A549 (cell line): ENCODE measurements around the gene MCM6. TPM values are rescaled to one million over a fixed set of nuclear protein-coding genes. Genes with fewer than 3 reads are reported as not detected.

Experiments used
- ATAC-seq, 2 experiments: fragments of 200-7000 bp in 1 of 2; fragments of >200 bp in 1 of 2; cut with Nextera tagmentation in 1 of 2; cut with Tn5 transposase in 1 of 2; 3 replicates each; pipeline versions ENCODE4 v1.8.0 to v1.9.1; 2018 to 2020; ENCODE audit warnings: mild to moderate bottlenecking in 1 of 2, moderate library complexity in 1 of 2
- CTCF ChIA-PET: fragments of 300-600 bp; sonication (Branson Sonifier 250); formaldehyde crosslinking; extraction: SDS; loops from one replicate; lab custom pipeline; 2021; ENCODE audit warnings: antibody characterized with exemption, inconsistent platforms; lab: Yijun Ruan, JAX
- POLR2A ChIA-PET: fragments of 350-600 bp; formaldehyde crosslinking; extraction: SDS; loops from one replicate; lab custom pipeline; 2021; ENCODE audit warnings: antibody characterized with exemption, inconsistent platforms; lab: Yijun Ruan, JAX
- DNase-seq, 2 experiments: peaks; one replicate each; pipeline versions ENCODE4 v3.0.0 to v3.0.0-alpha.2; 2011 to 2016; ENCODE audit warnings: low read depth in 1 of 2, low spot score in 1 of 2
- FAIRE-seq: peaks from 2 replicates; lab custom pipeline; 2011; peaks lifted over from hg19 to GRCh38; lab: Jason Lieb, UNC
- H3K27ac ChIP-seq, 2 experiments: fragments of >200 bp; sonication (Bioruptor Twin); formaldehyde crosslinking; 3 replicates each; pipeline ENCODE4 v1.5.1; 2016 to 2017
- H3K4me1 ChIP-seq: fragments of >200 bp; sonication (Bioruptor Twin); formaldehyde crosslinking; 3 replicates; pipeline ENCODE4 v1.6.1; 2016
- H3K4me2 ChIP-seq: fragments of >200 bp; sonication (Bioruptor Twin); formaldehyde crosslinking; 3 replicates; pipeline ENCODE4 v1.6.1; 2016
- H3K4me3 ChIP-seq: fragments of >200 bp; sonication (Bioruptor Twin); formaldehyde crosslinking; 3 replicates; pipeline ENCODE4 v1.5.1; 2016
- H3K9me3 ChIP-seq: fragments of >200 bp; sonication (Bioruptor Twin); formaldehyde crosslinking; 3 replicates; pipeline ENCODE4 v1.6.1; 2016
- BHLHE40 ChIP-seq: IDR thresholded peaks from 2 replicates; pipeline ENCODE4 v1.6.1; 2012; ENCODE audit warnings: low read depth, low read length, inconsistent platforms
- CBX2 ChIP-seq: fragments of 200-600 bp; sonication (generic); IDR thresholded peaks from 2 replicates; pipeline ENCODE4 v1.6.1; 2016; ENCODE audit warnings: low read depth, mild to moderate bottlenecking, borderline replicate concordance
- CBX8 ChIP-seq: fragments of 200-600 bp; sonication (generic); IDR thresholded peaks from 2 replicates; pipeline ENCODE4 v1.6.1; 2016
- EHF ChIP-seq: fragments of 250-450 bp; sonication (Bioruptor Pico); IDR thresholded peaks from 2 replicates; pipeline ENCODE4 v1.5.0; 2020; ENCODE audit warnings: mild to moderate bottlenecking
- ESRRA ChIP-seq: fragments of 150-350 bp; IDR thresholded peaks from 2 replicates; pipeline ENCODE4 v1.6.1; 2014; ENCODE audit warnings: mild to moderate bottlenecking, low read length, borderline replicate concordance
- HOXB5 ChIP-seq: fragments of 250-450 bp; sonication (Bioruptor Pico); IDR thresholded peaks from 2 replicates; pipeline ENCODE4 v1.5.0; 2020; ENCODE audit warnings: mild to moderate bottlenecking, moderate library complexity
- KDM1A ChIP-seq: fragments of 200-600 bp; sonication (generic); IDR thresholded peaks from 2 replicates; pipeline ENCODE4 v1.6.1; 2016; ENCODE audit warnings: low read depth, mild to moderate bottlenecking
- MAFK ChIP-seq: fragments of 450-650 bp; IDR thresholded peaks from 2 replicates; pipeline ENCODE4 v1.6.1; 2014; ENCODE audit not compliant: partially characterized antibody
- NFE2L2 ChIP-seq: fragments of 150-350 bp; conservative IDR thresholded peaks from 2 replicates; pipeline ENCODE4 v1.6.1; 2014; ENCODE audit warnings: low read length
- NPAS2 ChIP-seq: fragments of 250-450 bp; sonication (Bioruptor Pico); IDR thresholded peaks from 2 replicates; pipeline ENCODE4 v1.8.0; 2022; ENCODE audit warnings: mild to moderate bottlenecking, moderate library complexity, borderline replicate concordance
- NR3C1 ChIP-seq: fragments of >200 bp; sonication (Bioruptor Twin); formaldehyde crosslinking; IDR thresholded peaks from 3 replicates; pipeline ENCODE4 v1.6.1; 2017
- POLR2A ChIP-seq: IDR thresholded peaks from 2 replicates; pipeline ENCODE4 v1.6.1; 2012; ENCODE audit warnings: mild to moderate bottlenecking, low read length
- RAD21 ChIP-seq, 2 experiments: fragments of >200 bp in 1 of 2; sonication (Bioruptor Twin) in 1 of 2; formaldehyde crosslinking in 1 of 2; IDR thresholded peaks in 1 of 2; conservative IDR thresholded peaks in 1 of 2; 2 replicates in 1 of 2; 3 replicates in 1 of 2; pipeline ENCODE4 v1.6.1; 2012 to 2018; ENCODE audit warnings: inconsistent platforms in 1 of 2
- RFX5 ChIP-seq: fragments of 450-650 bp; IDR thresholded peaks from 2 replicates; pipeline ENCODE4 v1.7.1; 2014; ENCODE audit warnings: antibody characterized with exemption, mild to moderate bottlenecking, moderate library complexity
- TP53 ChIP-seq: fragments of 250-450 bp; sonication (Bioruptor Pico); IDR thresholded peaks from 2 replicates; pipeline ENCODE4 v1.5.0; 2021; ENCODE audit warnings: mild to moderate bottlenecking, moderate library complexity
- ZNF302 ChIP-seq: fragments of 250-450 bp; sonication (Bioruptor Pico); IDR thresholded peaks from 2 replicates; pipeline ENCODE4 v1.9.0; 2021; ENCODE audit warnings: inconsistent platforms, mild to moderate bottlenecking, moderate library complexity
- WGBS: methylation state at CpG from one replicate; pipeline ENCODE4 v1.1.6; 2017; ENCODE audit errors: missing lambda C conversion rate; 5-methylcytosine and 5-hydroxymethylcytosine counted together
- polyA plus RNA-seq, 4 experiments: library from polyadenylated mRNA; depleted of rRNA in 3 of 4; stranded (reverse); fragments of >200 nt; fragmentation: RNase III in 1 of 4; extraction: RNeasy Plus Mini Kit Qiagen cat#74134 plus additional on column Dnase treatment in 1 of 4; gene quantifications; 2 replicates in 3 of 4; 3 replicates in 1 of 4; pipeline ENCODE4 v1.2.3, GENCODE V29; 2011 to 2017
- TF ChIP-seq, protein P1 (sequence below): fragments of >200 bp; sonication (Bioruptor Twin); formaldehyde crosslinking; IDR thresholded peaks from 3 replicates; pipeline ENCODE4 v1.6.1; 2016
- TF ChIP-seq, protein P2 (sequence below): IDR thresholded peaks from 2 replicates; pipeline ENCODE4 v1.6.1; 2012
- TF ChIP-seq, protein P3 (sequence below): fragments of >200 bp; sonication (Bioruptor Twin); formaldehyde crosslinking; IDR thresholded peaks from 2 replicates; pipeline ENCODE4 v1.6.1; 2016

MCM6 gene
- polyA plus RNA-seq, 2 of the 4 experiments (the other 2 are of a cell fraction), result 59.6 to 61.4 TPM

DNA sequence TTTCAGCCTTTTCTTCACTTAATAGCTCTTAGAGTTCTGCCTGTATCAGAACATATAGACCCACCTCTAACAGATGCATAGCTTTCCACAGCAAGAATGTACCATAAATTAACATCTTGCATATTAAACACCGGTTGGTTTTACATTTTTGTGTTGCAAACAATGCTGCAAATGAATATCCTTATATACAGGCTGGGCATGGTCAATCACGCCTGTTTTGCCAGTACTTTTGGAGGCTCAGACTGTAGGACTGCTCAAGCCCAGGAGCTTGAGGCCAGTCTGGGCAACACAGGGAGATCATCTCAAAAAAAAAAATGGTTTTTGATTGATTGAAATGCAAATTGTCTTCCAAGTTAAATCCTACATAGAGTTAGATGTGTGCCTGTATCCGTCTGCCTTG, 37.7 kb downstream of the MCM6 start:
- TF ChIP-seq RAD21 (conservative IDR thresholded peaks at IDR 0.05 in 1 of 2, IDR thresholded peaks at IDR 0.05 in 1 of 2) (no peak), NPAS2 (CRISPR knock-in tag) (no peak)
- TF ChIP-seq, protein P1, sequence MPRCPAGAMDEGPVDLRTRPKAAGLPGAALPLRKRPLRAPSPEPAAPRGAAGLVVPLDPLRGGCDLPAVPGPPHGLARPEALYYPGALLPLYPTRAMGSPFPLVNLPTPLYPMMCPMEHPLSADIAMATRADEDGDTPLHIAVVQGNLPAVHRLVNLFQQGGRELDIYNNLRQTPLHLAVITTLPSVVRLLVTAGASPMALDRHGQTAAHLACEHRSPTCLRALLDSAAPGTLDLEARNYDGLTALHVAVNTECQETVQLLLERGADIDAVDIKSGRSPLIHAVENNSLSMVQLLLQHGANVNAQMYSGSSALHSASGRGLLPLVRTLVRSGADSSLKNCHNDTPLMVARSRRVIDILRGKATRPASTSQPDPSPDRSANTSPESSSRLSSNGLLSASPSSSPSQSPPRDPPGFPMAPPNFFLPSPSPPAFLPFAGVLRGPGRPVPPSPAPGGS, result no peak
- peak in 1 of 2 experiments; percentile 38; a peak in 1 of 6 replicates for ATAC-seq
- Histone ChIP-seq H3K4me3 (no peak overlapping the region), H3K4me1 (no peaks in the 10 kb centered on the region), H3K27ac (no peak overlapping the region), H3K4me2 (no peak overlapping the region), H3K9me3 (no peaks in the 10 kb centered on the region)
- POLR2A ChIA-PET, result no interaction called here
- DNase-seq, result no peak
- CTCF ChIA-PET, result no interaction called here
- no peak for FAIRE-seq
- WGBS, result 93% methylated on average over 3 of the region's 3 CpGs

DNA sequence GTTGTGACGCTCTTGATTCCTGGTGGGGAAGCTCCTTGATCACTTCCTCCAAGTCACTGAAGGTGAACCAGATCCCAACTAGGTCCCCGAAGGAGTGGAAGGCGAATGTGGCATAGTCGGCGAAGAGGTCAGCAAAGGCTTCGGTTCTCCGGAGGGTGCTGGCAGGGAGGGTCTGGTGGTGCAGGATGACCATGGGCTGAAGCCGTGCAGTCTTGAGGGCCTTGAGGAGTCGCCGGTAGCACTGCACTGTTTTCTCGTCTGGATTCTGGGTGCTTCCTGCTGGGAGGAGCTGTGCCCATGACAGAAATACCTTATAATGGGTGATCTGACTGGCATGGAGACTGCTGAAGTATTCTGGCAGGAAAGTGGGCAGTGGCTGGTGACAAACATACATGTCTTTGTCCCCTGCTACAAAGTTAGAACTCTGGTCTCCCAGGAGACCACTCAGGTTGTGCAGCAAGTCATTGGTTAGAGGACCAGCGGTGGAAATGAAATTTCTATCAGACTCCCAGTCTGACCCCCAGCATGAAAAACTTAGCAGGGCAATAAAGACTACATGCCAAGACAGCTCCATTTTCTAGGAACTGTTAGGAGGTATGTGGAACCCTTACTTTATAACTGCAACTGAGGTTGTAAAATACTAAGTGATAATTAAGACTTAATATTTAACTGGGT, 39.5 kb downstream of the MCM6 start, which contains the start of gene LCT:
LCT (minus strand) TSS at position 589 of the 675 bp plus-strand sequence; CDS start at position 574, 15 bp downstream.
- ChIA-PET POLR2A (no interaction called here), CTCF (interaction anchor here (0.6 kb wide), 1 partner anchor 1391 kb away, joined by 3 read pairs; no protein-coding TSS in a partner anchor)
- no peak for DNase-seq
- no peak within 1 kb of the TSS for H3K4me2 ChIP-seq
- H3K4me1 ChIP-seq, result no peaks in the 10 kb centered on the region
- no peak within 1 kb of the TSS for H3K4me3 ChIP-seq
- no peak for FAIRE-seq
- peak in 1 of 2 experiments; percentile 59; a peak in 3 of 6 replicates for ATAC-seq
- H3K27ac ChIP-seq, result no peak within 1 kb of the TSS
- no peaks in the 10 kb centered on the region for H3K9me3 ChIP-seq
- TF ChIP-seq RFX5 (no peak), ZNF302 (no peak), NPAS2 (CRISPR knock-in tag) (no peak)
- WGBS, result 91% methylated on average over 12 of the region's 12 CpGs

DNA sequence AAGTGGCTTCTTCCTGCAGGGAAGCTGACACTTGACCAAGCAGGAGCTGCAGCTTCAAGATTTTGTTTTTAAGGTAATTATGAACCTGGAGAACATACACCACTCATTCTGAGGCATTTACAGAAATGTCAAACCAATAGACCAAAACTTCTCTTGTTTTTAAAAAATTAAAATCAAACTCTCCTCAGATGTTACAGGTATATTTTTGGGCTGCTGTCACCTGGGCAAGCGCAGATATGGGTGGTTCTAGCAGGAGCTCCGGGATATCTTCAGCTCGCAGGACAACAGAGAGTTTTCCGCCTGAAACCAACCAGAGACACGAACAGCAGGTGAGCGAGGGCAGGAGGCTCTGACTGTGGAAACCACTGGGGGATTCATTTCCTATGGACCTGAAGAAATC, 43.4 kb downstream of the MCM6 start:
- TF ChIP-seq NFE2L2 (no peak), CBX2 (no peak), EHF (CRISPR knock-in tag) (no peak), ZNF302 (no peak), TP53 (CRISPR knock-in tag) (no peak), KDM1A (no peak), BHLHE40 (no peak), POLR2A (no peak), NR3C1 (no peak), RFX5 (no peak), NPAS2 (CRISPR knock-in tag) (no peak), HOXB5 (CRISPR knock-in tag) (no peak), CBX8 (no peak), MAFK (no peak)
- TF ChIP-seq, protein P2, sequence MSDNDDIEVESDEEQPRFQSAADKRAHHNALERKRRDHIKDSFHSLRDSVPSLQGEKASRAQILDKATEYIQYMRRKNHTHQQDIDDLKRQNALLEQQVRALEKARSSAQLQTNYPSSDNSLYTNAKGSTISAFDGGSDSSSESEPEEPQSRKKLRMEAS, result no peak
- POLR2A ChIA-PET, result no interaction called here
- H3K27ac ChIP-seq, result no peak overlapping the region
- H3K4me3 ChIP-seq, result no peak overlapping the region
- DNase-seq (no peak), FAIRE-seq (no peak), ATAC-seq (no peak)
- no peak overlapping the region for H3K4me2 ChIP-seq
- H3K4me1 ChIP-seq, result no peaks in the 10 kb centered on the region
- H3K9me3 ChIP-seq, result no peaks in the 10 kb centered on the region
- CTCF ChIA-PET, result interaction anchor here (0.6 to 1.0 kb wide), 3 partner anchors 12 to 50 kb away, joined by 4 to 7 read pairs (median 4); no protein-coding TSS in a partner anchor
- WGBS, result 88% methylated on average over 6 of the region's 6 CpGs

DNA sequence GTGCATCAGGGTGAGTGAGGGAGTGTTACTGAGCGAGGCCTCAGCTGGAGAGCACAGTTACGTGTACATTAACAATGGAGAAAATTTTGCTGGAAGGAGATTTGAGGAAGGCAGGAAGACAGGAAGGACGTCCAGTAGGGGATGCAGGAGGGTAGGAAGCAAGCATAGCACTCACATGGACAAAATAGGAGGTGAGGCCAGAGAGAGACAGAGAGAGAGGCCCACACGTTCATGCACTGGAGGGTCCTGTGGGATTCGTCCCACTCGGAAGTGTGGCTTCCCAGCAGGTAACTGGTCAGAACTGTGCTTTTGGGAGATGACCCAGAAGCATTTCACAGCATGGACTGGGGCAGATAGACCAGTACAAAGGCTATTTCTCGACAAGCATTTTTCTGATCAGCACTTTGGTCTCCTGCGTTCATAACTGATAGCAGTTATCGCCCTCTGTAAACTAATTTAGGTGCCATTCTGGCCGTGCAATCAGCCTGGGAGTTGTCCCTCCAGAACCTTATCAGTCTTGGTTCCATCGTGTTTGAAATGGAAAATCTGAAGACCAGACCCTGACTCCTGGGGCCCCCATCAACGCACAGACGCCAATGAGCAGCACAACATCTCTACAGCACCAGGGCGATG, 44.9 kb downstream of the MCM6 start:
- FAIRE-seq (no peak), ATAC-seq (no peak), DNase-seq (no peak)
- Histone ChIP-seq H3K27ac (no peak overlapping the region), H3K9me3 (no peaks in the 10 kb centered on the region), H3K4me2 (no peak overlapping the region), H3K4me3 (no peak overlapping the region), H3K4me1 (no peaks in the 10 kb centered on the region)
- ChIA-PET POLR2A (no interaction called here), CTCF (no interaction called here)
- 75% methylated on average over 14 of the region's 14 CpGs for WGBS
- TF ChIP-seq TP53 (CRISPR knock-in tag) (no peak), ESRRA (no peak), KDM1A (no peak), POLR2A (no peak)
- TF ChIP-seq, protein P3, sequence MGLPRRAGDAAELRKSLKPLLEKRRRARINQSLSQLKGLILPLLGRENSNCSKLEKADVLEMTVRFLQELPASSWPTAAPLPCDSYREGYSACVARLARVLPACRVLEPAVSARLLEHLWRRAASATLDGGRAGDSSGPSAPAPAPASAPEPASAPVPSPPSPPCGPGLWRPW, result no peak
